Raji (cell line): ENCODE data around the gene THEMIS2.
A peak's percentile ranks its signal among the peaks of the same experiment; 100 is the strongest.

ENCODE experiments used
- POLR2A ChIP-seq: IDR thresholded peaks from 2 replicates; pipeline ENCODE4 v1.6.1; 2011; ENCODE audit warnings: low read depth, low read length, control low read depth; ENCODE audit not compliant: insufficient read depth

The THEMIS2 gene

DNA sequence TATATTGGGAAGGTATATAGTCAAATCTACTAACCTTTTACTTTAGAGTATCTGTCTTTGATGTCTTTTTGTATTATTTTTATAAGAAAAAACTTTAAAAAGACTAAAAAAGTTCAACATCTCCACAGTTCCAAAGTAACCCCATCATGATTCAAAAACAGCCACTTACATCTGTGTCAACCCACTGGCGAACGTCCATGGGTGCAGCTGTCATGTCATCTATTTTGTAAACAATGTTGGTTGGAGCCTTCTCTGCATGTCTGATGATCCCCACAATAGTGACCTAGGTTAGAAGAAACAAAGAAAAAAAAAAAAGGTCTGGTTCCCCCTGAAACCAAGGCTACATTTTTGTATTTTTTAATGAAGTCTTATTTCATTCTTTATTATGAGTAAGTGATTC lies 34.4 kb downstream of the THEMIS2 start:
- no peak for TF ChIP-seq POLR2A

GRCh38 chr1:27912429-27912828 lies 40.1 kb downstream of the THEMIS2 start:
- TF ChIP-seq POLR2A = no peak

DNA sequence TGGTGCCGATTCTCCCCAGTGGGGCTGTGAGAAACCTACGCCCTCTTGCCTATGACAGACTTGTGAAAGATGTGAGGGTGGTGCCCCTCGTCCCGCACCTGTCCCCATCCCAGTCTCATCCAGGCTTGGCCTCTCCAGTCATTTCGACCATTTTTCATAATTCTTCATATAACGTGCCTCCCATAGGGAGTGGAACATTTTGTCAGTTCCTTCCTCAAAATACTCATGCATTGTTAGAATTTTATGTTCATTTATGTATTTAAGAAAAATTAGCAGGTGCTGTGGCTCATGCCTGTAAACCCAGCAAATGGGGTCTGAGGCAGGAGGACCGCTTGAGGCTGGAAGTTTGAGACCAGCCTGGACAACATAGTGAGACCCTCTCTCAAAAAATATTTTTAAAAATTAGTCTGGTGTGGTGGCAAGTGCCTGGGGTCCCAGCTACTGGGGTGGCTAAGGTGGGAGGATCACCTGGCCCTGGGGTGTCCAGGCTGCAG lies 42.8 kb downstream of the THEMIS2 start:
- TF ChIP-seq POLR2A = no peak

DNA sequence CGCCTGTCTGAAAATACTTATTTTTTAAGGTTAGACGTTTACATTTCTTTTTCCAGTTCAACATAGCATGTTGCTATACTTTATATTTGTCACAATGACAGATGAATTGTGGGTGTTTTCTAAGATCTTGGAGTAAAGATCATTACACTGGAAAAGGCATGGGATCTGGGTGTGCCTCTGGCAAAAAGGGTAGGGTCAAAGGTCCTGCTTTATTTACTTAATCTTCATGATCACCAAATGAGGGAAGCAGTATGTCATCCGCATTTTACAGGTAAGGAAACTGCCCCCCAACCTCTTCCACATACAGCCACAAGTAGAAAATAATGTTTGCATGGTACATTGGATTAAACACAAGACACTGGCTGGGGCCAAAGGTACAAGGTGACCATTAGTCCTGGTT lies 49.9 kb downstream of the THEMIS2 start:
- TF ChIP-seq POLR2A = no peak

- no peak for TF ChIP-seq POLR2A
Measured at GRCh38 chr1:27928216-27928954, 56.0 kb downstream of the THEMIS2 start.

DNA sequence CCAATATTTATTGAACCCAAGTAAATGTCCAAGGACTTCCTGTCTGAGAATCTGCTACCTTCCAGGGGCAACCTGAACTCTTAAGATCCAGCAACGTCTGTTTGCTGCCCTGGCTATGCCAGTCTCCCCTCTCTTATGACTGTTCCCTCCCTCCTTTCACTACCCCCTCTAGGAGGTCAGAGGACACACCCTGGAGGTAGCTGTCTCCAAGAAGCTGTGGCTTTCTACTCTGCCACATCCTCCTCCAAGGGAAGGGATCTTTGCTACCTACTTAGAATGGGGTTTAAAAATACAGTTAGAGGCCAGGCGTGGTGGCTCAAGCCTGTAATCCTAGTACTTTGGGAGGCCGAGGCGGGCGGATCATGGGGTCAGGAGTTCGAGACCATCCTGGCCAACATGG lies 58.8 kb downstream of the THEMIS2 start:
- TF ChIP-seq POLR2A = no peak

- no peak for TF ChIP-seq POLR2A
Measured at GRCh38 chr1:27931759-27932158, 59.4 kb downstream of the THEMIS2 start.

GRCh38 chr1:27934818-27935549 lies 62.6 kb downstream of the THEMIS2 start, which contains the start of gene SMPDL3B:
Gene SMPDL3B (plus strand): TSS chr1:27935000. CDS start chr1:27935184, 184 bp downstream.
- TF ChIP-seq POLR2A = peak; percentile 69

DNA sequence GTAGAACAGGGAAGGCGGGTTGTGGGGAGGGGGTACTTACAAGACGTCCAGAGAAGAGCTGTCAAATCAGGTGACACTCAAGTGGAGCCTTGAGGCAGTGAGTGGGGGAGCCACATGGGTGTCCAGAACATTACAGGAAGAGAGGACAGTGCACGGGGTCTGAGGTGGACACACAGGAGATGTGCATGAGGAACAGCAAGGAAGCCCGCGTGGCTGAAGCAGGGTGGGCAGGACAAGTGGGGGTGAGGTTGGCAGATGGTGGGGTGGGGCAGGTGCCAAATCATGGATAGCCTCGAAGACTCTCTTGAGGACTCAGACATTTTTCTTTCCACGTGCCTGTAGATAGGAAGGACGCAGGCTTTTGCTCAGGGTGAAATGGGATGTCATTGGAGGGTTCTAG lies 63.4 kb downstream of the THEMIS2 start:
- TF ChIP-seq POLR2A = no peak
